HFF-Myc (cell line): Measurements from ENCODE around the gene ANOS1.

Experiments used
- DNase-seq: peaks from one replicate; pipeline ENCODE4 v3.0.0-alpha.2; 2011; ENCODE audit warnings: low read depth; ENCODE audit errors: extremely low read depth
- H3K4me3 ChIP-seq: replicated peaks from 2 replicates; pipeline ENCODE4 v1.5.1; 2011; ENCODE audit warnings: low read depth, mild to moderate bottlenecking, control low read depth, low read length
- CTCF ChIP-seq: IDR thresholded peaks from 2 replicates; pipeline ENCODE4 v1.5.1; 2012; ENCODE audit warnings: mild to moderate bottlenecking, low read depth, low read length, control low read depth; ENCODE audit errors: missing control alignments

Gene ANOS1

GRCh38 chrX:8720136-8720535 is 11.8 kb downstream of the ANOS1 start:
- H3K4me3 ChIP-seq = no peak overlapping the region
- no peak for DNase-seq
- no peak for TF ChIP-seq CTCF

DNA sequence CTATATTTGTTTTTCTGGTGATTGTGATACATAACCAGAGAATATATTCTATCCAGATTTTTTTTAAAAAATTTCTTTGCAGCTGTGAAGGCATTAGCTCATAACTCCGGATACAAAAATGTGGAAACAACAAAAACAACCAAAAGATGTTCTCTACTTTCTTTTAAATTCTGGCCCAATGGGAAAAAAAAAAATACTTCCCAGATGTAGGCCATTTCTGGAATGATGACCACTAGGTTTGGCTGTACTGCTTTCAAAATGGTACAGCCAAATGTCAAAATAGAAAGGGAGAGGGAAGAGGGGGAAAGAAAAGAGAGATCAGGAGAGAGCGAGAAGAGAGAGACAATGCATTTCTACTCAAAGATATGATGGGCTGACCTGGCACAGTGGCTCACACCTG is 14.6 kb downstream of the ANOS1 start:
- no peak for DNase-seq
- H3K4me3 ChIP-seq = no peak overlapping the region
- no peak for TF ChIP-seq CTCF

DNA sequence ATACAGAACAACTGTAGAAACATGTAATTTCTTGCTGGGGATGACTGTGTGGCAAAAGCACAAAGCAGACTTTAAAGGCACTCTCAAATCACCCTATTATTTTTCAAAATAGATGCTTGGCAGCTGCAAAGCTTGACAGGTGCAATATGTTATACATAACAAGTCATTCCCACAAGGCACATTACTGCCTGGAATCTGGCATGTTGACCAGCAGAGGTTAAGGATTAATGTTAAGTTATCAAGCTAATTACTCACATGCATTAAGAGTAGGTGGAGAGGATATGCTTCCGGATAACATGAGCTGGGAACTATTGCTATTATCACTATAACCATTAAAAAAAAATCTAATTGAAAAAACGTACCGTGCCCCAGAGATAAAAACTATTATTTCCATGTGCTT is 17.8 kb downstream of the ANOS1 start:
- DNase-seq = no peak
- no peak for TF ChIP-seq CTCF
- H3K4me3 ChIP-seq = no peak overlapping the region

DNA sequence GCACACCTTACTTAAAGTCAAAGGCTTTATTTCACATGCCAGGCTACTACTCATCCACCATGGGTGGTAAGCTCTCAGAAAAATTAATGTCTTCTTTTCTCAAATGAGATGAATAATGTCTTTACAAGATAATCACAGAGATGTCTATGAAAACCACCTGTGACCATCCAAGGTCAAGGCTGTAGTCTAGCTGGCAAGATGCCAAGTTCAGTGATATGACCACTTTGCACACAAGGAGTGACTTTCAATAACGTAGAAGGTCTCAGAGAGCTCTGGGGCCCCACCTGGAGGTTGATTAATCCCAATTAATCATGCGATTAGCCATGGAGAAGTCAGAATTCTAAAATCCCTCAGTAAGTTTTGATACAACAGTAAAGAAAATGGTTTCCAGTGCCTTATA is 20.5 kb downstream of the ANOS1 start:
- no peak for DNase-seq
- H3K4me3 ChIP-seq = no peak overlapping the region
- no peak for TF ChIP-seq CTCF

DNA sequence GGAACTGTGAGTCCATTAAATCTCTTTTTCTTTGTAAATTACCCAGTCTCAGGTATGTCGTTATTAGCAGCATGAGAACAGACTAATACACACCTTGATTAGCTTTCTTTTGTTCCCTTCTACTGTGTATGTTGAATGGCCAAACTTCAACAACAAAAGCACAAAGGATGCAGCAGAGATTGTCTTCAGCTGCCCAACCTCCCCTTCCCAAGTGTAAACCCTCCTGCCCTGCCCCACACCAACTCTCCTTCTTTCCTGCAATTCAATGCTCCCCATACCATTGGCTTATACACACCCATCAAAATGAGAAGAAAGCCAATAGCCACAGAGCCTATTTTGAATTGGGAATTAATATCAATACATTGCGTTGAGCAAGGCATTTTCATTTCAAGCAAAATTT is 27.8 kb downstream of the ANOS1 start:
- no peak for DNase-seq
- TF ChIP-seq CTCF = no peak

GRCh38 chrX:8692871-8693270 is 39.1 kb downstream of the ANOS1 start:
- no peak overlapping the region for H3K4me3 ChIP-seq
- DNase-seq = no peak
- TF ChIP-seq CTCF = no peak

More for the DNA sequence above, 27.8 kb downstream of the ANOS1 start:
- H3K4me3 ChIP-seq = no peak overlapping the region

- DNase-seq = no peak
- no peak overlapping the region for H3K4me3 ChIP-seq
- TF ChIP-seq CTCF = no peak
Measured at GRCh38 chrX:8689473-8689872, 42.5 kb downstream of the ANOS1 start.
